ENCODE results near the gene F2RL3.
A peak's percentile ranks its signal among the peaks of the same experiment; 100 is the strongest.

Gene F2RL3

GRCh38 chr19:16888629-16889365 is at the start of gene F2RL3:
F2RL3 (plus strand) TSS chr19:16888999; CDS start chr19:16889190, 191 bp downstream.
- Mint-ChIP-seq H3K27ac (peak within 1 kb of the TSS; percentile 40), H3K4me1 (ENCODE audit: low read depth) (peaks cover 13% of the 10 kb centered on the region), H3K4me3 (no peak within 1 kb of the TSS)

DNA sequence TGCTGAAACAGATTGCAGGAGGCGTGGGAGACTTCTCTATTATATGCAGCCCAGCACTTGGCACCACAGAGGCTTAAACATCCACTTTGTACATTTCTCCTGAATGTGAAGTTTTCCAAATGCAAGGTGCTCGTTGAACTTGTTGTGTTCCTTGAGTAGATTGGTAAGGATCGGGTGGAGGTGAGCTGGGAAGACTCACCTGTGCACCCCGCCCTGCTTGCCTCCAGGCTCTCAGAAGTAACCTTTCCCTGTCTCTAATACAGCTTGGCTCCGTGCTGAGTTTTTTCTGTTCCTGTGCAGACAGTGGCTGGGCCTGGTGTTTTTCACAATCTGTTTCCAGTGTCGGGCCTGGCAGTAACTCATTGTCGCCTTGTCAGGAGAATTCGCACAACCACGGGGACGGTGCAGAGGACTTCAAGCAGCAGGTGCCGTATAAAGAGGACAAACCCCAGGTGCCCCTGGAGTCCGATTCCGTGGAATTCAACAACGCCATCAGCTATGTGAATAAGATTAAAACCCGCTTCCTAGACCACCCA is 47.3 kb upstream of the F2RL3 start:
- Mint-ChIP-seq H3K4me3 (no peak overlapping the region), H3K36me3 (ENCODE audit: low read depth) (peaks cover 40% of the 10 kb centered on the region), H3K4me1 (ENCODE audit: low read depth) (peaks cover 6% of the 10 kb centered on the region), H3K9me3 (no peaks in the 10 kb centered on the region), H3K27me3 (no peaks in the 10 kb centered on the region), H3K27ac (no peak overlapping the region)

More at GRCh38 chr19:16888629-16889365, at the start of gene F2RL3:
- H3K27me3 Mint-ChIP-seq: no peaks in the 10 kb centered on the region
- H3K9me3 Mint-ChIP-seq: no peaks in the 10 kb centered on the region
- no peaks in the 10 kb centered on the region for H3K36me3 Mint-ChIP-seq (ENCODE audit: low read depth)

DNA sequence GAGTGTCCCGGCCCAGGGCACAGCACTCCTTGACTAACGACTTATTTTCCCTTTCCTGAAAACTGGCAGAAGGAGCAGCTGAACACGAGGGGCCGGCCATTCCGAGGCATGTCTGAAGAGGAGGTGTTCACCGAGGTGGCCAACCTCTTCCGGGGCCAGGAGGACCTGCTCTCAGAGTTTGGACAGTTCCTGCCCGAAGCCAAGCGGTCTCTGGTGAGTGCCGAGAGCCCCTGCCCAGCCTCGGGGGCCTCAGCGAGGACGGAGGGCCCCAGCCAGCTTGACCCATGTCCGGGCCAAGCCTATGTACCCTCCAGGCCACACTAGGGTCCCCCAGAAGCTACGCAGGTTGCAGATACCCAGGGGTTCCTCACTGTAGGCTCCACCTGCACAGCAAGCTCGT is 41.9 kb upstream of the F2RL3 start:
- no peaks in the 10 kb centered on the region for H3K9me3 Mint-ChIP-seq
- no peaks in the 10 kb centered on the region for H3K27me3 Mint-ChIP-seq
- H3K36me3 Mint-ChIP-seq (ENCODE audit: low read depth): peaks cover 51% of the 10 kb centered on the region
- H3K4me3 Mint-ChIP-seq: no peak overlapping the region
- H3K27ac Mint-ChIP-seq: no peak overlapping the region
- no peaks in the 10 kb centered on the region for H3K4me1 Mint-ChIP-seq (ENCODE audit: low read depth)

DNA sequence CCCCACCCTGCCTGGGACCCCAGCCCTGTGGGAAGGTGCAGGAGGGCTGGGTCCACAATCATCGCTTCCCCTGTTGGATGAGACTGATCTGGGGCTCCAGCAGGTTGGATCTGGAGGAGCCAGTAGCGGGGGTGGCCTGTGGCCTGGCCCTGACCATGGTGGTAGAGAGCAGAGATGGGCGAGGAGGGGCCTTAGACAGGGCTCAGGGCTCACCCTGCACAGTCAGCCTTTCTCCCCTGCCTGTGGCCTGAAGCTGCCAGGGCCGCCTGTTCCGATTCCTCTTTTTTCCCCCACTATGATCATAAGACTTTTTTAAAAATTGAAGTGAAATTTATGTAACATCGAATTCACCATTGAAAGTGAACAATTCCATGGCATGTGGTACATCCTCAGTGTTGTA is 41.4 kb upstream of the F2RL3 start:
- Mint-ChIP-seq H3K4me1 (ENCODE audit: low read depth) (no peaks in the 10 kb centered on the region), H3K9me3 (no peaks in the 10 kb centered on the region), H3K36me3 (ENCODE audit: low read depth) (peaks cover 55% of the 10 kb centered on the region), H3K27me3 (no peaks in the 10 kb centered on the region), H3K4me3 (no peak overlapping the region), H3K27ac (no peak overlapping the region)

GRCh38 chr19:16849168-16849567 is 39.6 kb upstream of the F2RL3 start:
- no peaks in the 10 kb centered on the region for H3K27me3 Mint-ChIP-seq
- H3K27ac Mint-ChIP-seq: no peak overlapping the region
- H3K4me1 Mint-ChIP-seq (ENCODE audit: low read depth): no peaks in the 10 kb centered on the region

DNA sequence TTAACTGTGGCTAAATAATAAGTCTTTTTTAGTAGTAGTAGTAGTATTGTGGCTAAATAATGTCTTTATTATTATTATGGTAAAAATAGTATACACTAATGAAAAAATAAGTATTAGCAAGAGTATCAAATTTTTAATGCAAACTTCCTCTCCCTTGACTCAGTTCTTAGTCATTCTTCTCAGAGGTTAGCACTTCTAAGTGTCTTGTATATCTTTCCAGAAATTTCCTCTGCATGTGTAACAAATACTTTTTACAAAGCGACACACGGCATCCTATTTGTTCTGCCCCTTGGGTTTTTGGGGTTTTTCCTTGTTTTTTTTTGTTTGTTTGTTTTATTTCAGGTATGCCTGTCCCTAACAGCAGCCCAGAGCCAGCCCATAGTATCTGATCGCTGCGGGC is 38.7 kb upstream of the F2RL3 start:
- Mint-ChIP-seq H3K4me1 (ENCODE audit: low read depth) (no peaks in the 10 kb centered on the region), H3K4me3 (no peak overlapping the region), H3K9me3 (no peaks in the 10 kb centered on the region), H3K27ac (no peak overlapping the region), H3K36me3 (ENCODE audit: low read depth) (peaks cover 56% of the 10 kb centered on the region), H3K27me3 (no peaks in the 10 kb centered on the region)

More at GRCh38 chr19:16849168-16849567, 39.6 kb upstream of the F2RL3 start:
- Mint-ChIP-seq H3K36me3 (ENCODE audit: low read depth) (peaks cover 50% of the 10 kb centered on the region), H3K4me3 (no peak overlapping the region), H3K9me3 (no peaks in the 10 kb centered on the region)

DNA sequence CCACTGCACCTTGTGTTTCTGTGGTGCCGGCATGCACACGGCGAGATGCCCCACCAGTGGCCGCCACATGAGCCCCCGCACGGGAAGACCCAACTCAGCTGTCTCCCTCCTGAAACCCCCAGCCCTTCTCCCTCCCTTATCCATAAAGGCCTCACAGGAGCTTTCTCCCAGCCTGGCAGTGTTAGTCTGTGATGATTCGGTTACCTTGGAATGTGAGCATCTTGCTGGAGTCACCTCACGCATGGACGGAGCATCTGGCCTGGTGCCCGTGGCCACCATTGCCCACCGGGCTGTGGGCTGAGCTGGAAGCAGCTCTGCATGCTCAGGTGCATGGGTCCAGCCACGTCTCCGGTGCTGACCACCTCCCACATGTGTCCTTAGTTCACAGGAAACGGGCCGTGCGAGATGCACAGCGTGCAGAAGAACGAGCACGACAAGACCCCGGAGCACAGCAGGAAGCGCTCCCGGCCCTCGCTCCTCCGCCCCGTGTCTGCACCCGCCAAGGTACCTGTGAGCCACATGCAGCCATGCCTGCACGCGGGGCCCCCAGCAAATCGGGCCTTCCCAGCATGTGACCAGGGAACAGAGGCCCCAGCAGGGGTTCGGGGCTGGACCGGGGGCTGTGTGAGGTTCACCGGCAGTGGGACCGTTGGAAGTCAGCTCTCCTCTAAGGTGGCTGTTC is 37.6 kb upstream of the F2RL3 start:
- Mint-ChIP-seq H3K4me3 (no peak overlapping the region), H3K27ac (no peak overlapping the region), H3K4me1 (ENCODE audit: low read depth) (no peaks in the 10 kb centered on the region), H3K9me3 (no peaks in the 10 kb centered on the region), H3K27me3 (no peaks in the 10 kb centered on the region), H3K36me3 (ENCODE audit: low read depth) (peaks cover 57% of the 10 kb centered on the region)

DNA sequence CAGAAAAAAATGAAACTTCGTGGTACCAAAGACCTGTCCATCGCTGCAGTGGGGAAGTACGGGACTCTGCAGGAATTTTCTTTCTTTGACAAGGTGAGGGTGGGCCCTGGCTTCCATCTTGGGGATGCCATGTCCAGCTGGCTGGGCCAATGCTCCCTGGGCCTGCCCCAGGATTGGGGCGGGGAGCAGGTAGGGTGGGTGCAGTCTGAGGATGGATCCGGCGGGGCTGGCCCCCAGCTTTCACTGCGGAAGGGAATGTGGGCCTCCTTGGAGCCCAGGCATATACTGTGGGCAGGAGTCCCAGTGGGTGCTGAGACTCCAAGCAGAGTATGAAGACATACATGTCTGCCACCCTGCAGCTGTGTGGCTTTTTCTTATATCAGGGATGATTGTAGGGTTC is 35.7 kb upstream of the F2RL3 start:
- Mint-ChIP-seq H3K27ac (no peak overlapping the region), H3K4me3 (no peak overlapping the region), H3K27me3 (no peaks in the 10 kb centered on the region), H3K9me3 (no peaks in the 10 kb centered on the region), H3K36me3 (ENCODE audit: low read depth) (peaks cover 49% of the 10 kb centered on the region), H3K4me1 (ENCODE audit: low read depth) (no peaks in the 10 kb centered on the region)

GRCh38 chr19:16856091-16856490 is 32.7 kb upstream of the F2RL3 start:
- Mint-ChIP-seq H3K27me3 (no peaks in the 10 kb centered on the region), H3K27ac (no peak overlapping the region), H3K9me3 (no peaks in the 10 kb centered on the region), H3K36me3 (ENCODE audit: low read depth) (peaks cover 41% of the 10 kb centered on the region), H3K4me1 (ENCODE audit: low read depth) (no peaks in the 10 kb centered on the region), H3K4me3 (no peak overlapping the region)

GRCh38 chr19:16859626-16860025 is 29.2 kb upstream of the F2RL3 start:
- Mint-ChIP-seq H3K4me1 (ENCODE audit: low read depth) (no peaks in the 10 kb centered on the region), H3K27me3 (no peaks in the 10 kb centered on the region), H3K9me3 (no peaks in the 10 kb centered on the region), H3K27ac (no peak overlapping the region), H3K4me3 (no peak overlapping the region), H3K36me3 (ENCODE audit: low read depth) (peaks cover 46% of the 10 kb centered on the region)

GRCh38 chr19:16860118-16860517 is 28.7 kb upstream of the F2RL3 start:
- Mint-ChIP-seq H3K36me3 (ENCODE audit: low read depth) (peaks cover 41% of the 10 kb centered on the region), H3K4me1 (ENCODE audit: low read depth) (no peaks in the 10 kb centered on the region), H3K27me3 (no peaks in the 10 kb centered on the region), H3K9me3 (no peaks in the 10 kb centered on the region), H3K4me3 (no peak overlapping the region), H3K27ac (no peak overlapping the region)

- Mint-ChIP-seq H3K4me3 (no peak overlapping the region), H3K9me3 (no peaks in the 10 kb centered on the region), H3K4me1 (ENCODE audit: low read depth) (no peaks in the 10 kb centered on the region), H3K36me3 (ENCODE audit: low read depth) (peaks cover 44% of the 10 kb centered on the region), H3K27ac (no peak overlapping the region), H3K27me3 (no peaks in the 10 kb centered on the region)
Observed at GRCh38 chr19:16861011-16861410, 27.8 kb upstream of the F2RL3 start.

- no peaks in the 10 kb centered on the region for H3K9me3 Mint-ChIP-seq
- no peaks in the 10 kb centered on the region for H3K27me3 Mint-ChIP-seq
- H3K4me3 Mint-ChIP-seq: no peak overlapping the region
- H3K27ac Mint-ChIP-seq: no peak overlapping the region
- peaks cover 49% of the 10 kb centered on the region for H3K36me3 Mint-ChIP-seq (ENCODE audit: low read depth)
- H3K4me1 Mint-ChIP-seq (ENCODE audit: low read depth): no peaks in the 10 kb centered on the region
Observed at GRCh38 chr19:16861834-16862233, 27.0 kb upstream of the F2RL3 start.

GRCh38 chr19:16862826-16863415 is 25.9 kb upstream of the F2RL3 start:
- Mint-ChIP-seq H3K27me3 (no peaks in the 10 kb centered on the region), H3K36me3 (ENCODE audit: low read depth) (peaks cover 45% of the 10 kb centered on the region), H3K9me3 (no peaks in the 10 kb centered on the region), H3K27ac (no peak overlapping the region), H3K4me1 (ENCODE audit: low read depth) (no peaks in the 10 kb centered on the region), H3K4me3 (no peak overlapping the region)

GRCh38 chr19:16867211-16867610 is 21.6 kb upstream of the F2RL3 start:
- H3K27me3 Mint-ChIP-seq: no peaks in the 10 kb centered on the region
- H3K4me1 Mint-ChIP-seq (ENCODE audit: low read depth): no peaks in the 10 kb centered on the region
- no peak overlapping the region for H3K27ac Mint-ChIP-seq
- H3K4me3 Mint-ChIP-seq: no peak overlapping the region
- H3K9me3 Mint-ChIP-seq: no peaks in the 10 kb centered on the region
- H3K36me3 Mint-ChIP-seq (ENCODE audit: low read depth): peaks cover 36% of the 10 kb centered on the region
